GM21576 (cell line): Measurements from ENCODE around the gene TMX4.

Experiments used
- ATAC-seq: cut with Tn5 transposase; IDR thresholded peaks from one replicate; pipeline ENCODE4 v1.9.1; 2021; ENCODE audit warnings: mild to moderate bottlenecking, moderate library complexity; ENCODE audit not compliant: unreplicated experiment

The TMX4 gene

DNA sequence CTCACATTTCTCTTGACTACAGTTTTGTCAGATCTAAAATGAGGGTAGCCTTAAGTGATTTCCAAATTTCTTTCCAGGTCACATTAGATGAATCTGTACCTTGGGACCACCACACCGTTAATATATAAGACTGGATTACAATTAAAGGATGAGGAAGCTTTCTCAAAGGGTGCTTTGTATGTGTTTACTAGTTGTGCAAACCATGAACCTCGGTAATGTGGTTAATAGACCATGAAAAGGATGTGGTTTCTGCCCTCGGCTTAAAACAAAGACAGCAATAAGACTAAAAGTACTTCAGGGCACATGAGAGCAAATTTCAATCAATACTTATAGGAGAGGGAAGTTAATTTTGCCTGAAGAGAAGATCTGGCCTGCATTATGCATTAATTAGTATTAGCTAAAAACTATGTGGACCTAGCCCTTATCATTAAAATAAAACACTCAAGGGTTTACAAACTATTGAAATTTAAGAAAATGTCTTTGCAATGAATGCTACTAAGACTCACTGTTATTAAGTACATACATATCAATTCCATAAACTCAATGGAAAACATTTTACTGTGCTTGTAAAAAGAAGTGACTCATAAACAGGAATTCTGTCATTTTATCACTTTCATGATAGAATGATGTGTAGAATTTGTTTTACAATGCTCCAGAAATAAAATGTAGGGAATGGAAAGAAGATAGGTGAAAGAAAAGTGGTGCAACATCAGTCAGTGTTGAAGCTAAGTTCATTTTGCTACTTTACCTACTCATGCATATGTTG, 936 bp upstream of the TMX4 start:
- peak; percentile 52 for ATAC-seq

DNA sequence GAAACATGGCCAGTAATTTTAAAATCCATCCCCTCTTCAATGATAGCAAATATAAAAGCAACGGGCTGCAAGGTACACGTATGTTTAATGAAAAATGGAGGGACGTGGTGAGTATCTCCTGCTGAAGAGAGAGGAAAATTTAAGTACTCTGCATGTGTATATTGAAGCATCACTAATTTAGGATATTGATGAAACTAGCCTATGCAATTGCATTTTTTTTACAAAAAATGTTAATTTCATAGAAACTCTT, 362 bp upstream of the TMX4 start:
- no peak for ATAC-seq

DNA sequence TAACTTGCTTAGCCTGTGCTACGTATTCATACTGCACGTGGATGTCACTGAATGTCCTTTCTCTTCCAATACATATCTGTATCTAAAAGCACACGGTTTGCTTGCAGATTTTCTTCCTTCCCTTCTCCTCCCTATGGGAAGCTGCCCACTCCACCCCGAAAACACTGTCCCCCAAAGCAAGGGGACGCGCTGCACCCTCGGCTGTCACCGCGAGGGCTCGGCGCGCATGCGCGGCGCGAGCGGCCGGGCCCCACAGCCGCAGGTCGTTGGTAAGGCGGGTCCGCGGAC, 659 bp downstream of the TMX4 start:
- ATAC-seq: peak; percentile 60

- ATAC-seq: no peak
Measured at GRCh38 chr20:8012724-8013123, 6.8 kb downstream of the TMX4 start.

DNA sequence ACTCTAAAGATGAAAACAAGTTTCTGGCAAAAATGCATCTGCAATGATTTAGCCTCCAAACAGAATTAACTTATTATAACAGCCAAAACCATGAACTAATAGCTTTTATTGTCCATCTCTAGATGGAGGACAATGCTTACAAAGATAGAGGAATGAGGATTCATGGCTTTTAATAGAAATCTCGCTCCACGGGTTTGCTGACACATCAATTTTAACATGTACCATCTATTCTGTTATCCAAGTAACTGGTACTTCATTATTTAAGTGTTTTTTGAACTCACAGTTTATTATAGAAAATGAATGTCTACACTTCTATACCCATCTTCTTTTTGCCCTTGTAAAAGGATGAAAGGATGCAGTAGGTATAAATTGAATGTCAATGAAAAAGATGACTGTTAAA, 10.8 kb downstream of the TMX4 start:
- no peak for ATAC-seq

GRCh38 chr20:8007490-8007889, 12.1 kb downstream of the TMX4 start:
- no peak for ATAC-seq

DNA sequence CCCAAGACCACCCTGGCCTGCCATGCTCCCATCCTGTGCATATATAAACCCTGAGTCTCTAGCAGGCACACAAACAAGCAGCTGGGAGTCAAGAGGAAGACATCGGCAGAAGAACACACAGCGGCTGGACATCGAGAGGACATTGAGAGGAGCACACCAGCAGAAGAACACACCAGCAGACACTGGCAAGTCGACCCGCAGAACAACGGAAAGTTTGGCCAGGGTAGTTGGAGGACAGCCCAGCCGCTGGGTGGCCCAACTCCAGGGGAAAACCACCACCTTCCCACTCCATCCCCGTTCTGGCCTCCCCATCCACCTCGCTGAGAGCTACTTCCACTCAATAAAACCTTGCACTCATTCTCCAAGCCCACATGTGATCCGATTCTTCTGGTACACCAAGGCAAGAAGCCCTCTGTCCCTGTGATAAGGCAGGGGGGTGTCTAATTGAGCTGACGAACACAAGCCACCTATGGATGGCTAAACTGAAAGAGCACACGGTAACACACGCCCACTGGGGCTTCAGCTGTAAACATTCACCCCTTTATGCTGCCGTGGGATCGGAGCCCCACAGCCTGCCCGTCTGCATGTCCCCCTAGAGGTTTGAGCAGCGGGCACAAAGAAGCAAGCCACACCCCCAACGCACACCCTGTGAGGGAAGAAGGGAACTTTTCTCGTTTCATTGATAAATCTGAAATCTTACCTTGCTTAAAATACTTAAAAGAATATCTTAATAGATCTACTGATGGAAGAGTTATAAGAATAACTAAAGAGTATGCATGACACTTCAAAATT, 13.8 kb downstream of the TMX4 start:
- no peak for ATAC-seq

GRCh38 chr20:8005033-8005432, 14.5 kb downstream of the TMX4 start:
- ATAC-seq: no peak

DNA sequence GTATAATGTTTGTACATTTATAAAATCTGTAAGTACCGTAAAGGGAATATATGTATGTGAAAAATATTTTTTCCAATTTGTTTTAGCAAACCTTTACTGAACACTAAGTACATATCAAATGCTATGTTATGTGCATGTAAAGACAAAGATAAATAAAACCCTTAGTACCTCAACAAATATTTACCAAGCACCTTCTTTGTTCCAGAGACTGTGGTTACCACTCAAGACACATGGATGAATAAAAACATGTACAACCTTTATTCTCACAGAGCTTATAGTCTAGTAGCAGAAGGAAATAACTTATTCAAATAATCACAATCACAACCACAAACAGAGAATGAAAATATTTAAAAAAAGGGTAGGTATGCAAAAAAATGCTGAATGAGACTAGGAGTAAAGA, 17.5 kb downstream of the TMX4 start:
- no peak for ATAC-seq

DNA sequence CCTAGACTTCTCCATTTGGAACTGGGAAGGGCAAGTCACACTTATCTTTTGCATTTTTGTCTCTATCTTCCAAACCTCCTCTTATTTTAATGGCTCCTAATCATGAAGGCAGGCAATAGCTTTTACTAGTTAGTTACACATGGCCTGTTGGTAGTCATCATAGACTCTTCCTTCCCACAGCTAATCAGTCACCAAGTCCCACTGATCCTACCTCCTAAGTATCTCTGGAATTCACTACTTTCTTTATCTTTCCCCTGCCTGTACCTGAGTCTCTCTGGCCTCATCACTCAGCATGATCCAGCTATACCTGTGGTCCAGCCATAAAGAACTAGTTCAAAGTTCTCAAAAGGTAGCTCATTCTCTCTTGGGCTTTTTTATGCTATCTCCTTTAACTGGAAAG, 18.8 kb downstream of the TMX4 start:
- ATAC-seq: no peak

DNA sequence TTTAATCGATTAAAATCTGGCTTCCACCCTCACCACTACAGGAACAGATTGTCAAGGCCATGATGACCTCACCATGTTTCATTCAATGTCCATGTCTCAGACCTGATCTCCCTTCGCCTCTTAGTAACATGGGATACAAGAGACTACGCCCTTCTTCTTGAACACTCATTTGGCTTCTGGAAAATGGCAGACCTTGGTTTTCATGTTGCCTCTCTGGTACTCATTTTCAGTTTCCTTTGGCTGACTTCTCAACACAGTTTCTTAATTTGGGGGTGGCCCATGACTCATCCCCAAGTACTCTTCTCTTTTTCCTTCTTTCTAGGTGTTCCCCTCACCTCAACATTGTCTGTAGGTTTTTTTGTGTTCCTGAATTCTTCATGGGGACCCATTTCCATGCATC, 22.7 kb downstream of the TMX4 start:
- no peak for ATAC-seq

- ATAC-seq: no peak
Measured at GRCh38 chr20:7994809-7995208, 24.8 kb downstream of the TMX4 start.

GRCh38 chr20:7993703-7994102, 25.9 kb downstream of the TMX4 start:
- ATAC-seq: no peak

DNA sequence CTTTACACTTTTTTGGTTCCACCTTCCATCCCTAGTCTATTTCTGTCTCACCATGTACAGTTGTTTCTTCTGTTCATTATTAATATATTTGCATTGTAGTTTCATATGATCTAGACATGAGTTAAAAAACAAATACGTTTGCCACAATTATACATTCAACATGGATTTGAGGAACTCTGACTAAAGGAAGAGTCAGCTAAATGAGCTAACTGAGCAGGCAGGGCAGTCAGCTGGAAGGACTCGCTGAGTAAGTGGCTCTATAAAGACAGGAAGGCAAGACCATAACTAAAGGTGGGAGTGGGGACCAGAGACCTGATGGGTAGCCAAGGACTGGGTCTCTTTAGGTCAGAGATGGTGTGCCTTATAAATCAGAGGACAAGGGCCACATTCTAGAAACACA, 26.3 kb downstream of the TMX4 start:
- ATAC-seq: no peak

GRCh38 chr20:7990385-7990784, 29.2 kb downstream of the TMX4 start:
- ATAC-seq: no peak

DNA sequence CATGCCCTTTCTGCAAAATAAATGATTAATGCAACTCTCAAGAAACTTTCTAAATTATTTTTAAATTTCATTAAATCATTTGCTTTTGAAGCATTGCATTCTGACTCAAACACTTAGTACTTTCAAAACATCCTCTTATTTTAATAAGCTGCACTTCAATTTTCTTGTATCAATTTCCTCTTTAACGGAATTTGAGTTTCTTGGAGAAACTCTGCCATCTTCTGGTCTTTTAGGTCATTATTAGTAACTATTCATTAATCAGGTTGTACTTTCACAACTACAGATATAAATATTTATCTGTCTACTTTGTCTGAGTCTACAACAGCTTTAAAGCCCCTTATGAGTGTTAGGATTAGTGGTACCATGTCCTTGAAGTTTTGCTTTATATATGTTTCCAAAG, 30.2 kb downstream of the TMX4 start:
- ATAC-seq: no peak

- no peak for ATAC-seq
Measured at GRCh38 chr20:7985916-7986315, 33.6 kb downstream of the TMX4 start.

- ATAC-seq: no peak
Measured at GRCh38 chr20:7984192-7984591, 35.4 kb downstream of the TMX4 start.

- ATAC-seq: no peak
Measured at GRCh38 chr20:7981374-7981773, 38.2 kb downstream of the TMX4 start.

DNA sequence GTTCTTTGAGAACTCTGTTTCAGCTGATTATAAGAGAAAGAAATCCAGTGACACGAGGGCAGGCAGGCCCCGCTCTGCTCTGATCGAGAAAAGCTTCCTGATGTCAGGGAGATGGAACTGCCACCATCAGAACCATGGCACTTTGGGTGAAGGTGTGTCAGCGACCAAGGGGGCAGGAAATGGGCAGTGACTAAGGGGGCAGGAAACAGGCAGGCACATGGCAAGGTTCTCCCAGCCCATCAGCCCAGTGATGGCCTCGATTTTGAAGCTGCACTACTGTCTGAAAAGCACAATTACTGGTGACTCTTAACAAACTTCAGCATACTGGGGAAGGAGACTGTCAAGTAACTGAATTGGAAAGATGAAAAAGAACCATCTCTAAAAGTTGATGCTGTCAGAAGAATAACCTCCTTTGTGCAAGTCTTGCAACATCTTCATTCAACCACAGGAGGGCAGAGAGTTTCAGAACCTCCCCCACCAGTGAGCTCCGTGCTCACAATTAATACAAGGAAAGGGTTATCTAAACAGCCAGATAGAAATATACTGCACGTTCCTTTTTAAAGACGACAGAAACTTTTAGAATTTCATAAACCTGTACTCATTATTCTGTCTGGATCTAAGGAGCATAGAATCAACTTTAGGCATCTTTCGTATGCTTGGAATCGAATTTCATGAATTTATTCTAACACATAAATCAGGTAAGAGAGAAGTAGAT, 39.1 kb downstream of the TMX4 start:
- peak; percentile 82 for ATAC-seq

- no peak for ATAC-seq
Measured at GRCh38 chr20:7977709-7978108, 41.9 kb downstream of the TMX4 start.

DNA sequence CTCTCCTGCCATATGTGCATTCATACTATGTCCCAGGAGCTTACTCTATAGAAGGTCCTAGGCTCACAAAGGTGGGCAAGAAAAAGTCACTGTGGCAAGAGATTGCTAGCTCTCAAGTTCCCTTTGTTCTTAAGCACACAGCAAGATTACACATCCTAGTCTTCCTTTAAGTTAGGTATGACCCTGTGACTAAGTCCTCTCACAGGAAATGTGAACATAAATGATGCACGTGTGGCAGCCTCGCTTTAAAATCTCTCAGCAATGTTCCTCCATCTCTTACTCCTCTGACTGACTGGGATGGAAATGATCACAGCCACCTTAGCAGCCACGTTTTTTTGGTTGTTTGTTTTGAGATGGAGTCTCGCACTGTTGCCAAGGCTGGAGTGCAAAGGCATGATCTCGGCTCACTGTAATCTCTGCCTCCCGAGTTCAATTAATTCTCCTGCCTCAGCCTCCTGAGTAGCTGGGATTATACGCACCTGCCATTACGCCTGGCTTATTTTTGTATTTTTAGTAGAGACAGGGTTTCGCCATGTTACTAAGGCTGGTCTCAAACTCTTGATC, 43.6 kb downstream of the TMX4 start:
- ATAC-seq: no peak
